ENCODE data around the gene GSAP. TPM values are rescaled to one million over a fixed set of nuclear protein-coding genes. Genes with fewer than 3 reads are reported as not detected.

The GSAP gene
- polyA plus RNA-seq, 3 donors: 19.1 to 105 (median 35.6) TPM

DNA sequence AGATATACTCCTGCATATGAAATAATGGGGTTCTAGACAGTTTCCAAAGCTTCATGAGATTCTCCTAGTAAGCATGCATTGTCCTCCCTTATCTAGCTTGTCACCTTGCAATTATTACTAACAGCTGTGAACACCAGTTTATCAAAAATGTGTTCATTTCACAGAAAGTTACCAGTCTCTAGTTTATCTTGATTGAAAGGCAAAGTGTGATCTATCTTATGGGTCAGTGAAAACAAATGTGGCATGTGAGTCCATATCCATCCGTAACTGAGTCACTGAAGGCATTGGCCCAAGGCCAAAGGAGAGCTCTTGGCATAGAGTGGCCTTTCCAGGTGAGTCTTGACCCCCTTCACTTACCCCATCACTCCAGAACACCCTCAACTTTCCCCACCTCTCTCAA lies 53.2 kb downstream of the GSAP start:
- no peaks in the 10 kb centered on the region for H3K4me1 Mint-ChIP-seq
- intact Hi-C loops (cut with micrococcal nuclease): no loop called here
- Histone ChIP-seq H3K4me2 (replicated peaks; ENCODE audit: extremely low read depth, low read length, poor library complexity, severe bottlenecking) (no peak overlapping the region), H3K4me1 (ENCODE audit: control insufficient read depth in 1 of 2, insufficient read depth in 2 of 2, low read length in 2 of 2) (no peaks in the 10 kb centered on the region), H3K4me3 (replicated peaks in 1 of 3; ENCODE audit: low read depth in 2 of 3, low read length in 3 of 3) (no peak overlapping the region), H3K9me3 (replicated peaks in 1 of 2; ENCODE audit: control insufficient read depth in 1 of 2, insufficient read depth in 1 of 2, low read length in 2 of 2) (no peaks in the 10 kb centered on the region), H3K79me2 (ENCODE audit: insufficient read depth, low read length) (no peaks in the 10 kb centered on the region), H3K9ac (ENCODE audit: insufficient read depth, low read length, poor library complexity, severe bottlenecking) (no peak overlapping the region), H2AFZ (ENCODE audit: insufficient read depth, low read depth, low read length, poor library complexity, severe bottlenecking) (no peak overlapping the region), H4K20me1 (ENCODE audit: insufficient read depth, low read length) (no peaks in the 10 kb centered on the region), H3K27ac (ENCODE audit: low read depth in 1 of 2, low read length in 2 of 2) (no peak overlapping the region), H3K36me3 (replicated peaks in 1 of 2; ENCODE audit: control insufficient read depth in 1 of 2, insufficient read depth in 2 of 2, low read length in 2 of 2) (peaks cover 51 to 61% of the 10 kb centered on the region in 2 donors), H3K27me3 (ENCODE audit: control insufficient read depth in 2 of 2, insufficient read depth in 2 of 2, low read length in 2 of 2) (no peaks in the 10 kb centered on the region)
- peaks cover 0 to under 1% (median 0%) of the 10 kb centered on the region in 7 donors for H3K9me3 Mint-ChIP-seq
- TF ChIP-seq, protein P1, sequence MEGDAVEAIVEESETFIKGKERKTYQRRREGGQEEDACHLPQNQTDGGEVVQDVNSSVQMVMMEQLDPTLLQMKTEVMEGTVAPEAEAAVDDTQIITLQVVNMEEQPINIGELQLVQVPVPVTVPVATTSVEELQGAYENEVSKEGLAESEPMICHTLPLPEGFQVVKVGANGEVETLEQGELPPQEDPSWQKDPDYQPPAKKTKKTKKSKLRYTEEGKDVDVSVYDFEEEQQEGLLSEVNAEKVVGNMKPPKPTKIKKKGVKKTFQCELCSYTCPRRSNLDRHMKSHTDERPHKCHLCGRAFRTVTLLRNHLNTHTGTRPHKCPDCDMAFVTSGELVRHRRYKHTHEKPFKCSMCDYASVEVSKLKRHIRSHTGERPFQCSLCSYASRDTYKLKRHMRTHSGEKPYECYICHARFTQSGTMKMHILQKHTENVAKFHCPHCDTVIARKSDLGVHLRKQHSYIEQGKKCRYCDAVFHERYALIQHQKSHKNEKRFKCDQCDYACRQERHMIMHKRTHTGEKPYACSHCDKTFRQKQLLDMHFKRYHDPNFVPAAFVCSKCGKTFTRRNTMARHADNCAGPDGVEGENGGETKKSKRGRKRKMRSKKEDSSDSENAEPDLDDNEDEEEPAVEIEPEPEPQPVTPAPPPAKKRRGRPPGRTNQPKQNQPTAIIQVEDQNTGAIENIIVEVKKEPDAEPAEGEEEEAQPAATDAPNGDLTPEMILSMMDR (IDR thresholded peaks at IDR 0.05): no peak
- no peak overlapping the region for H3K4me3 Mint-ChIP-seq
- H3K27me3 Mint-ChIP-seq (ENCODE audit: low read depth in 3 of 3): no peaks in the 10 kb centered on the region
- 100% methylated on average over 1 of the region's 1 CpG for WGBS (ENCODE audit: insufficient coverage)
- no peak overlapping the region for H3K27ac Mint-ChIP-seq
- peaks cover 46 to 50% of the 10 kb centered on the region in 2 donors for H3K36me3 Mint-ChIP-seq
- no peak for DNase-seq

DNA sequence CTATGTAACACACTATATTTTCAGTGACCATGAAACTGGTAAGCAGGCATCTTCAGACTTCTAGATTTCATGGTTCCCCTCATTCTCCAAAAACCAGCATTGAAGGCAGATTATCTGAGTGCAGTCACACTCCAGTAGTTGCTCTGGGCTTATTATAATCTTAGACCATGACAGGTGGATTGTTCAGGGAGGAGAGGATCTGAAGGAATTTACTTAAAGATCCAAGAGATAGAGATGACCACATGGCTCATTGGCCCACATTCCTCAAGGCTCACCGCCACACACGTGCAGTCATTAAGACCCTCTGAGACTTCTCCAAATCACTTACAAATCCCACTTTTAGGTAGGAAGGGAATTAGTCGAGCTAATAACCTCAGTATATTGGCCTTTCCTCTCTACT lies 55.2 kb downstream of the GSAP start:
- H3K27me3 ChIP-seq (ENCODE audit: control insufficient read depth in 2 of 2, insufficient read depth in 2 of 2, low read length in 2 of 2): no peaks in the 10 kb centered on the region
- Mint-ChIP-seq H3K36me3 (peaks cover 49 to 52% of the 10 kb centered on the region in 2 donors), H3K4me3 (no peak overlapping the region), H3K27me3 (ENCODE audit: low read depth in 3 of 3) (no peaks in the 10 kb centered on the region), H3K27ac (no peak overlapping the region), H3K4me1 (no peaks in the 10 kb centered on the region), H3K9me3 (no peaks in the 10 kb centered on the region)
- no CpG with 5 or more reads among the region's 3 CpGs for WGBS (ENCODE audit: insufficient coverage)
- no peak overlapping the region for H3K27ac ChIP-seq (ENCODE audit: low read depth in 1 of 2, low read length in 2 of 2)
- H3K9ac ChIP-seq (ENCODE audit: insufficient read depth, low read length, poor library complexity, severe bottlenecking): no peak overlapping the region
- no peak overlapping the region for H2AFZ ChIP-seq (ENCODE audit: insufficient read depth, low read depth, low read length, poor library complexity, severe bottlenecking)
- peaks cover 62 to 74% of the 10 kb centered on the region in 2 donors for H3K36me3 ChIP-seq (replicated peaks in 1 of 2; ENCODE audit: control insufficient read depth in 1 of 2, insufficient read depth in 2 of 2, low read length in 2 of 2)
- no peaks in the 10 kb centered on the region for H4K20me1 ChIP-seq (ENCODE audit: insufficient read depth, low read length)
- TF ChIP-seq, protein P1 (IDR thresholded peaks at IDR 0.05): no peak
- intact Hi-C loops (cut with micrococcal nuclease): no loop called here
- H3K9me3 ChIP-seq (replicated peaks in 1 of 2; ENCODE audit: control insufficient read depth in 1 of 2, insufficient read depth in 1 of 2, low read length in 2 of 2): no peaks in the 10 kb centered on the region
- no peak for DNase-seq
- H3K4me3 ChIP-seq (replicated peaks in 1 of 3; ENCODE audit: low read depth in 2 of 3, low read length in 3 of 3): no peak overlapping the region
- H3K4me1 ChIP-seq (ENCODE audit: control insufficient read depth in 1 of 2, insufficient read depth in 2 of 2, low read length in 2 of 2): no peaks in the 10 kb centered on the region
- H3K79me2 ChIP-seq (ENCODE audit: insufficient read depth, low read length): no peaks in the 10 kb centered on the region
- H3K4me2 ChIP-seq (replicated peaks; ENCODE audit: extremely low read depth, low read length, poor library complexity, severe bottlenecking): no peak overlapping the region

Data from CD14-positive monocyte (primary cell).